Heart right ventricle (tissue), 16 donors: ENCODE data around the gene SYNJ1. TPM values are rescaled to one million over a fixed set of nuclear protein-coding genes. Genes with fewer than 3 reads are reported as not detected.

Source experiments
- ATAC-seq, 8 donors: fragments of 200-7000 bp; cut with Tn5 transposase; one replicate each; pipeline ENCODE4 v1.9.1; 2020; ENCODE audit warnings: mild to moderate bottlenecking in 8 of 8, moderate library complexity in 8 of 8, moderate number of reproducible peaks in 1 of 8
- DNase-seq, 2 donors: peaks; one replicate each; pipeline ENCODE4 v3.0.0-alpha.2; 2020
- H3K27ac ChIP-seq, 10 donors: fragments of 200-600 bp; sonication (generic) in 2 of 10; one replicate each; pipeline versions ENCODE4 v1.5.0 to v1.8.0; 2020 to 2022; ENCODE audit warnings: mild to moderate bottlenecking in 3 of 10
- H3K27me3 ChIP-seq, 7 donors: fragments of 200-600 bp; one replicate each; pipeline ENCODE4 v1.8.0; 2021 to 2022; ENCODE audit warnings: mild to moderate bottlenecking in 2 of 7
- H3K36me3 ChIP-seq, 9 donors: fragments of 200-600 bp; sonication (generic) in 1 of 9; one replicate each; pipeline versions ENCODE4 v1.5.0 to v1.8.0; 2020 to 2022; ENCODE audit warnings: mild to moderate bottlenecking in 2 of 9
- H3K4me1 ChIP-seq, 9 donors: fragments of 200-600 bp; sonication (generic) in 1 of 9; one replicate each; pipeline versions ENCODE4 v1.5.0 to v1.8.0; 2020 to 2022; ENCODE audit warnings: mild to moderate bottlenecking in 4 of 9
- H3K4me3 ChIP-seq, 10 donors: fragments of 200-600 bp; sonication (generic) in 2 of 10; one replicate each; pipeline versions ENCODE4 v1.5.0 to v1.8.0; 2020 to 2022; ENCODE audit warnings: mild to moderate bottlenecking in 7 of 10, moderate library complexity in 2 of 10
- H3K9me3 ChIP-seq, 11 donors: fragments of 200-600 bp in 10 of 11; sonication (generic) in 2 of 11; one replicate each; pipeline versions ENCODE4 v1.5.0 to v1.8.0; 2013 to 2022; ENCODE audit warnings: mild to moderate bottlenecking in 2 of 11, control low read depth in 1 of 11, moderate library complexity in 1 of 11
- CTCF ChIP-seq, 9 donors: fragments of 200-600 bp; sonication (generic) in 2 of 9; IDR thresholded peaks; one replicate each; pipeline versions ENCODE4 v1.5.0 to v1.8.0; 2021 to 2022; ENCODE audit warnings: antibody characterized with exemption in 9 of 9, mild to moderate bottlenecking in 5 of 9, moderate library complexity in 1 of 9
- WGBS, 2 donors: extraction: QIAGEN DNeasy Blood & Tissue Kit; methylation state at CpG; one replicate each; pipeline ENCODE4 v1.1.7; 2013; ENCODE audit warnings: inconsistent platforms in 1 of 2; 5-methylcytosine and 5-hydroxymethylcytosine counted together
- intact Hi-C, 10 donors: fragments of 100-400 bp; cut with DNase I; formaldehyde crosslinking; loops; one replicate each; pipeline versions ENCODE4 v1.11.1 to v1.14.2; 2022
- polyA plus RNA-seq, 2 donors: library from polyadenylated mRNA; stranded (reverse); fragments of 200-250 nt; gene quantifications; one replicate each; pipeline ENCODE4 v1.2.3, GENCODE V29; 2013
- total RNA-seq, 10 donors: library from RNA; stranded (reverse); fragmentation: NEBNext Ultra II Directional in 3 of 10; extraction: Animal tissue kit (Norgen Biotek cat#: 25700) in 3 of 10; gene quantifications; one replicate each; pipeline versions ENCODE4 v1.2.1 to v1.2.4, GENCODE V29; 2021 to 2023
- donor health status: Arrhythmogenic right ventricular cardiomyopathy.
- donor health status: ischemic (EF 13 %, LVEDD 7.1; RV severe dilation, severe dysfunction).
- donor health status: healthy with polysubstance abuse.
- donor health status: DM: no; HTN: yes; CAD: no.
- donor health status: DM: no; HTN: no; CAD: no.
- donor health status: ischemic (EF 25% LVEDD 6.9; RV normal size, moderate dysfunction).
- donor health status: ischemic (EF 25% LVEDD 5.7; RV mildly dilated, moderate dysfunction).
- donor health status: healthy.
- donor health status: DM: yes; HTN: yes; CAD: no.
- donor health status: Ischemic cardiomyopathy.
- donor health status: ischemic (EF 35%, LVEDD 5.7; RV mildly dilated, moderate dysfunction).
- donor health status: nonischemic (EF 11% LVEDD 7.7; RV severe dilation, severe dysfunction).
- donor health status: DM: yes; HTN: yes; CAD: no.
- donor health status: PGD.
- donor health status: ischemic (EF 29% LVEDD 5.4; RV normal size, mild dysfunction).
- donor health status: nonischemic (EF 23%, LVEDD 6.1; RV moderate dilation, normal function).

Gene SYNJ1
- total and polyA plus RNA-seq, 12 donors, result 5.0 to 15.6 (median 11.8) TPM

DNA sequence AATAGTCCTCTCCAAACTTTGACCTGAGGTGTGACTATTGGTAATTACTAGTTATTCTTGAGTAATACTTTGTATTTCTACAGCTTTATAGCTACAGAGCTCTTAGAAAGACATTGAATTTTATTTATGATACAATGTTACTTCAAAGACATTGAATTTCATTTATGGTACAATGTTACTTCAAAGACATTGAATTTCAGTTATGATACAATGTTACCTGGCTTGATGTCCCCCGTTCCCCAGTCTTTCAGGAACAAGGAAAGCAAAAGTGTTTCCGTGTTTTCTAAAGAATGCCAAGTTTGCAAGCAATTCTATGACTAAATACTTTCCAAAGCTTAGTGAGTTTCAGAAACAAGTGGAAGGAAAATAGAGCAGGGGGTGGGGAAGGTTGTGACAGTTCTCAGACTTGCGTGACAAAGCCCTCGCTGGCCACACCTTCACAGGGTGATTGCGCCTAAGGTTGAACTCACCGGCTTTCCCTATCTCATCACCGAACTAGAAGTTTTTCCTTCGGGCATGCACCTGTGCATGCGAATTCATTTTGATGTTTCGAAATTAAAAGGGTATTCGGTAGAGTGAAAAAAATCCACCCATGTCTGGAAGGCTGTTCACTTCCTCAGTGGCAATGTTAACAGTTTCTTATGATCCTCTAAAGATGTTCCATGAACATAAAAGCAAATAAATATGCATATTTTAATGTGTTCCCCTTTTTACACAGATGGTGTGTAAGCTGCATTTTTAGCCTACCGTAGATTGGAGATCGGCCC lies 44.7 kb upstream of the SYNJ1 start:
- H3K4me1 ChIP-seq, result peaks cover 0 to 43% (median 34%) of the 10 kb centered on the region in 9 donors
- peaks cover 0 to 35% (median 0%) of the 10 kb centered on the region in 9 donors for H3K36me3 ChIP-seq
- no peaks in the 10 kb centered on the region for H3K27me3 ChIP-seq
- DNase-seq, result peak in 1 of 2 donors; percentile 17
- TF ChIP-seq CTCF (IDR thresholded peaks at IDR 0.05), result no peak
- intact Hi-C loops, result loop anchor here in 2 of 10 donors (5.0 kb wide), 1 partner anchor 45 kb away; the partner anchor contains the start of gene SYNJ1 (in 2 of the 2)
- no peak for ATAC-seq
- WGBS, 2 donors, result 33 to 43% methylated on average over 13 of the region's 13 CpGs
- peak overlapping the region; percentile 52 to 90 (median 78) for H3K27ac ChIP-seq
- H3K4me3 ChIP-seq, result peak overlapping the region; percentile 7 to 93 (median 79)
- no peaks in the 10 kb centered on the region for H3K9me3 ChIP-seq

DNA sequence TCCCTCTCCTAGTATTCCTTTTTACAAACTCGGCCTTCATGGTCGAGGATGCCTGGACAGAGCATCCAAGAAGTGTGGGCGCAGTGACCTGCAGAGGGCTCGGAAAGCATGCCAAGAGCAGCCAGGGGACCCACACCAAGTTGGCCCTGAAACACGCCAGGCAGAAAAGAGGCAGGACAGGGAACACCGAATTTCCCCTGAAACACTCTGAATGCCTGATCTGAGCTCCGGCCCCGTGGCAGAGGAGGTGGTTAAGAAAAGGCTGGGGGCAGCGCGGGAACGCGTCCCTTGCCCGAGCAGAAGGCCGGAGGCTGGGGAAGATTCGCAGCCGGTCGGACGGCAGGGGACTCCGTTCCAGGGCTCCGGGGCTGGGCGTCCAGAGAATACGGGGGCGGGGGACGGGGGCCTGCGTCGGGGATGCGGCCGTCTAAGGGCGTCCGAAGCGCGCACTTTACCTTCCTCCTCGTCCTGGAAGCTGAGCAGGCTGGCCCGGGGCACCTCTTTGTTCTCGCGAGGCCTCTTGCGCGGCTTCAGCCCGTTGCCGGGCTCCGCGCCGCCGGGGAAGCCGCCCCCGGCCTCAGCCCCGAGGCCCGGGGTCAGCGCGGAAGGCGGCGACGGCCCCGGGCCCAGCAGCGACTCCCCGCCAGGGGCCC lies 43.2 kb upstream of the SYNJ1 start:
- DNase-seq, result peak; percentile 51 to 63
- H3K4me3 ChIP-seq, result peak overlapping the region; percentile 64 to 93 (median 79)
- H3K9me3 ChIP-seq, result no peaks in the 10 kb centered on the region
- peak; percentile 28 to 77 (median 52) for ATAC-seq
- WGBS, 2 donors, result 0% methylated on average over 56 of the region's 56 CpGs
- peaks cover 0 to 46% (median 0%) of the 10 kb centered on the region in 9 donors for H3K36me3 ChIP-seq
- peaks cover 0 to 46% (median 35%) of the 10 kb centered on the region in 9 donors for H3K4me1 ChIP-seq
- intact Hi-C loops, result loop anchor here in 2 of 10 donors (5.0 kb wide), 1 partner anchor 44 kb away; the partner anchor contains the start of gene SYNJ1 (in 2 of the 2)
- peak overlapping the region; percentile 85 to 95 (median 90) for H3K27ac ChIP-seq
- TF ChIP-seq CTCF (IDR thresholded peaks at IDR 0.05), result no peak
- no peaks in the 10 kb centered on the region for H3K27me3 ChIP-seq

GRCh38 chr21:32768530-32768929 lies 40.7 kb upstream of the SYNJ1 start:
- TF ChIP-seq CTCF (IDR thresholded peaks at IDR 0.05), result no peak
- intact Hi-C loops, result loop anchor here in 1 of 10 donors (5.0 kb wide), 1 partner anchor 41 kb away; the partner anchor contains the start of gene SYNJ1
- H3K9me3 ChIP-seq, result no peaks in the 10 kb centered on the region
- H3K4me1 ChIP-seq, result peaks cover 0 to 52% (median 35%) of the 10 kb centered on the region in 9 donors
- WGBS, 2 donors, result 79 to 80% methylated on average over 3 of the region's 3 CpGs
- DNase-seq, result no peak
- ATAC-seq, result no peak
- H3K27ac ChIP-seq, result no peak overlapping the region
- no peaks in the 10 kb centered on the region for H3K27me3 ChIP-seq
- H3K4me3 ChIP-seq, result no peak overlapping the region
- H3K36me3 ChIP-seq, result peaks cover 0 to 53% (median 4%) of the 10 kb centered on the region in 9 donors

DNA sequence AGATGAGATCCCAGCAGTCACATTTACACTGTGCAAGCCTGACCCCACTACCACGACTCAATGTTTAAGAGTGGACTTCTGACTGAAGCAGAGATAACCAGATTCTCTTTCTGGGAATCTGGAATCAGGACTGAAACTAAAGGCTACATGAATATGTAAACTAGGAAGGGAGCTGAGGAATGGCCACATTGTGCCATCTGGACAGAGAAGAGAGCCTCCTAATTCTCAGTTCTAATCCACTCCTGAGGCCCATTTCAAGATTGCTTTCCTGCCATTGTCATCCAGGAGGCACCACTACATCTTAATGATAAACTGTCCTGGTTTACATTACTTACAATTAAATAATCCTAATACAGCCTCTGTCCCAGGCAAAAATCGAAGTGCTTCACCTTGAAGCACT lies 37.2 kb upstream of the SYNJ1 start:
- peaks cover 0 to 36% (median 22%) of the 10 kb centered on the region in 9 donors for H3K4me1 ChIP-seq
- H3K9me3 ChIP-seq, result no peaks in the 10 kb centered on the region
- no peak overlapping the region for H3K4me3 ChIP-seq
- ATAC-seq (no peak), DNase-seq (no peak)
- intact Hi-C loops, result loop anchor here in 1 of 10 donors (5.0 kb wide), 1 partner anchor 38 kb away; the partner anchor contains the start of gene SYNJ1
- no peak overlapping the region for H3K27ac ChIP-seq
- H3K36me3 ChIP-seq, result peaks cover 0 to 88% (median 29%) of the 10 kb centered on the region in 9 donors
- WGBS, 2 donors, result 59 to 75% methylated on average over 2 of the region's 2 CpGs
- no peak for TF ChIP-seq CTCF (IDR thresholded peaks at IDR 0.05)
- no peaks in the 10 kb centered on the region for H3K27me3 ChIP-seq
